ENCODE results near the gene PTCD1. TPM values are rescaled to one million over a fixed set of nuclear protein-coding genes. Genes with fewer than 3 reads are reported as not detected.

The PTCD1 gene
- polyA plus RNA-seq, 1 donor (not counting 4 experiments of a cell fraction or from before 2014, with no cell fraction given): 2.8 TPM

- H3K4me3 ChIP-seq (ENCODE audit: control insufficient read depth in 2 of 3, extremely low read depth in 1 of 3, insufficient read depth in 2 of 3, low read depth in 1 of 3, low read length in 3 of 3): no peak overlapping the region
- peaks cover 3% of the 10 kb centered on the region for H3K4me1 ChIP-seq (ENCODE audit: control insufficient read depth, extremely low read depth, insufficient read depth, low read length)
- no peak for FAIRE-seq
- H3K27me3 ChIP-seq (ENCODE audit: control insufficient read depth, extremely low read depth, insufficient read depth, low read length): no peaks in the 10 kb centered on the region
- no peak overlapping the region for H3K27ac ChIP-seq (ENCODE audit: control insufficient read depth, insufficient read depth, low read length)
- dilution Hi-C loops (cut with MboI; ENCODE audit: extremely low pct_ligation_motif_present, low sequenced_read_pairs): no loop called here
- peaks cover 9% of the 10 kb centered on the region for H3K79me2 ChIP-seq (ENCODE audit: control insufficient read depth, insufficient read depth, low read length)
- no peak for DNase-seq (ENCODE audit: low read depth, low spot score)
- H3K9ac ChIP-seq (ENCODE audit: control insufficient read depth, extremely low read depth, insufficient read depth, low read length): no peak overlapping the region
- H2AFZ ChIP-seq (ENCODE audit: control insufficient read depth, low read length): no peak overlapping the region
- no peaks in the 10 kb centered on the region for H3K9me1 ChIP-seq (ENCODE audit: control insufficient read depth, extremely low read depth, insufficient read depth, low read length)
- no peak for TF ChIP-seq CTCF (optimal IDR thresholded peaks at IDR 0.05 in 1 of 3, IDR thresholded peaks at IDR 0.05 in 1 of 3, conservative IDR thresholded peaks at IDR 0.05 in 1 of 3; ENCODE audit: extremely low read depth in 1 of 3, insufficient read depth in 2 of 3, low read length in 3 of 3)
- TF ChIP-seq EZH2 (IDR thresholded peaks at IDR 0.05; ENCODE audit: low read length): no peak
- H3K4me2 ChIP-seq (ENCODE audit: control insufficient read depth, extremely low read depth, insufficient read depth, low read depth, low read length): no peak overlapping the region
- peaks cover 35% of the 10 kb centered on the region for H4K20me1 ChIP-seq (ENCODE audit: control insufficient read depth, extremely low read depth, insufficient read depth, low read length)
- no peaks in the 10 kb centered on the region for H3K9me3 ChIP-seq (ENCODE audit: control insufficient read depth, low read depth, low read length)
- H3K36me3 ChIP-seq (ENCODE audit: control insufficient read depth in 2 of 2, extremely low read depth in 1 of 2, insufficient read depth in 2 of 2, low read length in 2 of 2): peaks cover 42 to 63% of the 10 kb centered on the region in 2 experiments
These were observed 41.2 kb downstream of the PTCD1 start for GRCh38 chr7:99397297-99397983.

GRCh38 chr7:99396418-99397296, 41.9 kb downstream of the PTCD1 start:
- Histone ChIP-seq H3K79me2 (ENCODE audit: control insufficient read depth, insufficient read depth, low read length) (peaks cover 8% of the 10 kb centered on the region), H3K9me1 (ENCODE audit: control insufficient read depth, extremely low read depth, insufficient read depth, low read length) (no peaks in the 10 kb centered on the region), H3K4me1 (ENCODE audit: control insufficient read depth, extremely low read depth, insufficient read depth, low read length) (peaks cover 8% of the 10 kb centered on the region), H2AFZ (ENCODE audit: control insufficient read depth, low read length) (no peak overlapping the region), H3K4me3 (ENCODE audit: control insufficient read depth in 2 of 3, extremely low read depth in 1 of 3, insufficient read depth in 2 of 3, low read depth in 1 of 3, low read length in 3 of 3) (no peak overlapping the region), H3K4me2 (ENCODE audit: control insufficient read depth, extremely low read depth, insufficient read depth, low read depth, low read length) (no peak overlapping the region), H3K36me3 (ENCODE audit: control insufficient read depth in 2 of 2, extremely low read depth in 1 of 2, insufficient read depth in 2 of 2, low read length in 2 of 2) (peaks cover 46 to 64% of the 10 kb centered on the region in 2 experiments), H3K9ac (ENCODE audit: control insufficient read depth, extremely low read depth, insufficient read depth, low read length) (no peak overlapping the region), H3K27me3 (ENCODE audit: control insufficient read depth, extremely low read depth, insufficient read depth, low read length) (no peaks in the 10 kb centered on the region), H3K27ac (ENCODE audit: control insufficient read depth, insufficient read depth, low read length) (no peak overlapping the region), H4K20me1 (ENCODE audit: control insufficient read depth, extremely low read depth, insufficient read depth, low read length) (peaks cover 40% of the 10 kb centered on the region), H3K9me3 (ENCODE audit: control insufficient read depth, low read depth, low read length) (no peaks in the 10 kb centered on the region)
- dilution Hi-C loops (cut with MboI; ENCODE audit: extremely low pct_ligation_motif_present, low sequenced_read_pairs): no loop called here
- TF ChIP-seq CTCF (optimal IDR thresholded peaks at IDR 0.05 in 1 of 3, IDR thresholded peaks at IDR 0.05 in 1 of 3, conservative IDR thresholded peaks at IDR 0.05 in 1 of 3; ENCODE audit: extremely low read depth in 1 of 3, insufficient read depth in 2 of 3, low read length in 3 of 3): no peak
- no peak for TF ChIP-seq EZH2 (IDR thresholded peaks at IDR 0.05; ENCODE audit: low read length)
- FAIRE-seq (no peak), DNase-seq (ENCODE audit: low read depth, low spot score) (no peak)
